Measurements from ENCODE around the gene FOXP1. TPM values are rescaled to one million over a fixed set of nuclear protein-coding genes. Genes with fewer than 3 reads are reported as not detected.
A peak's percentile ranks its signal among the peaks of the same experiment; 100 is the strongest.
"Not testable (repeated sequence)": the region's sequence is repeated elsewhere in the genome, so short reads cannot be mapped to it uniquely, and the experiment has no call there.

FOXP1 gene
- total RNA-seq, 2 experiments from 2014 or later: 108 to 153 TPM

DNA sequence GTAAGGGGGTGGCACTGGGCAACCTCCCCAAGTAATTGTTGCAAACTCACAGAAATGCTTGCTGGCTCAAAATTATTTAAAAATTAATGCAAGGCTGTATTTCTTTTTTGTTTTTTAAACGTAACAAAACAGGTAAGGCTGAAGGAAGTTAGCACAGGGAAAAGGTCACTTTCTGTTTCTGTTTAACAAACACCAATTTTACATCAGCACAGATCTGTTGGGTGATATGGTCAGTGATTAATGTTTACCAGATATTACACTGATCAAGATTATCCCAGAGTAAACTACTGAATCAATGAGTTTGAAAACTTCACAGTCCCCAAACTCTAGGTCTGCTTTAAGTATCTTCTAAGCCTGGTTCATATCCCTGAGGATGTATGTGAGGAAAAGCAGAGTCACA is 558.0 kb downstream of the FOXP1 start:
- ATAC-seq: no peak
- DNase-seq: no peak
- Mint-ChIP-seq H3K36me3 (ENCODE audit: low read depth) (peaks cover 70% of the 10 kb centered on the region), H3K4me1 (peaks cover 85% of the 10 kb centered on the region), H3K4me3 (no peak overlapping the region), H3K27me3 (no peaks in the 10 kb centered on the region), H3K27ac (peak overlapping the region; percentile 58), H3K9me3 (ENCODE audit: low read depth) (no peaks in the 10 kb centered on the region)
- CTCF ChIA-PET: no interaction called here
- POLR2A ChIA-PET: no interaction called here
- intact Hi-C loops (cut with DNase I, micrococcal nuclease): no loop called here

GRCh38 chr3:71025010-71025409 is 558.5 kb downstream of the FOXP1 start:
- intact Hi-C loops (cut with DNase I, micrococcal nuclease): no loop called here
- H3K4me1 Mint-ChIP-seq: peaks cover 83% of the 10 kb centered on the region
- H3K36me3 Mint-ChIP-seq (ENCODE audit: low read depth): peaks cover 67% of the 10 kb centered on the region
- no peak for ATAC-seq
- ChIA-PET CTCF (no interaction called here), POLR2A (no interaction called here)
- no peak overlapping the region for H3K4me3 Mint-ChIP-seq
- H3K27ac Mint-ChIP-seq: peak overlapping the region; percentile 58
- H3K27me3 Mint-ChIP-seq: no peaks in the 10 kb centered on the region
- H3K9me3 Mint-ChIP-seq (ENCODE audit: low read depth): no peaks in the 10 kb centered on the region
- no peak for DNase-seq

- no peak overlapping the region for H3K4me3 Mint-ChIP-seq
- H3K36me3 Mint-ChIP-seq (ENCODE audit: low read depth): peaks cover 63% of the 10 kb centered on the region
- peak overlapping the region; percentile 55 for H3K27ac Mint-ChIP-seq
- ChIA-PET CTCF (interaction anchor here (0.9 to 2.9 kb wide), 4 partner anchors 11 to 25 kb away, joined by 3 to 13 read pairs (median 5); no protein-coding TSS in a partner anchor), POLR2A (no interaction called here)
- intact Hi-C loops (cut with DNase I, micrococcal nuclease): no loop called here
- no peaks in the 10 kb centered on the region for H3K9me3 Mint-ChIP-seq (ENCODE audit: low read depth)
- no peak for DNase-seq
- peaks cover 82% of the 10 kb centered on the region for H3K4me1 Mint-ChIP-seq
- ATAC-seq: no peak
- no peaks in the 10 kb centered on the region for H3K27me3 Mint-ChIP-seq
Measured at GRCh38 chr3:71022551-71023335, 560.8 kb downstream of the FOXP1 start.

DNA sequence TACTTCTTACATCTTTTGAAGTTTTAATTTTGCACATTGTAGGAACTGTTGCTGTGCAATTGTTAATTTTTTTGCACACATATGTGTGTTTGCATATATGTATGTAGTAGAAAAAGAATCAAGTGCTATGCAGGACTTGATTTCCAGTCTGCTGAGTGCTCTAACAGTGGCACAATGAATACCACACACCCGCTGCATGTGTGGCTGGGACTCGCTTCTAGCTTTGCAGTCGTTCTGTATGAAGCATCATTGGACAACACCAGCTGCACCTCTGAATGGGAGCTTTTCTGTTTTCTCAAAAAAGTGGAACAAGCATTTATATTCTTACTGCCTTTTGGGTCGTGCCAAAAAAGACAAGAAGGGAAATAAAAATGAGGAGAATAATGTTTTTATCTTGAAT is 564.7 kb downstream of the FOXP1 start:
- H3K9me3 Mint-ChIP-seq (ENCODE audit: low read depth): peaks cover 2% of the 10 kb centered on the region
- no peak overlapping the region for H3K4me3 Mint-ChIP-seq
- ATAC-seq (no peak), DNase-seq (no peak)
- ChIA-PET CTCF (interaction anchor here (0.8 to 1.4 kb wide), 3 partner anchors 16 to 29 kb away, joined by 4 to 5 read pairs (median 5); no protein-coding TSS in a partner anchor), POLR2A (no interaction called here)
- peaks cover 58% of the 10 kb centered on the region for H3K4me1 Mint-ChIP-seq
- H3K36me3 Mint-ChIP-seq (ENCODE audit: low read depth): peaks cover 68% of the 10 kb centered on the region
- intact Hi-C loops (cut with DNase I, micrococcal nuclease): loop anchor here in 1 of 2 experiments (2.0 kb wide), 1 partner anchor 22 kb away; no protein-coding TSS in a partner anchor
- peak overlapping the region; percentile 69 for H3K27ac Mint-ChIP-seq
- no peaks in the 10 kb centered on the region for H3K27me3 Mint-ChIP-seq

GRCh38 chr3:71016178-71016845 is 567.2 kb downstream of the FOXP1 start:
- Mint-ChIP-seq H3K4me3 (no peak overlapping the region), H3K36me3 (ENCODE audit: low read depth) (peaks cover 63% of the 10 kb centered on the region), H3K4me1 (peaks cover 58% of the 10 kb centered on the region), H3K27me3 (no peaks in the 10 kb centered on the region), H3K9me3 (ENCODE audit: low read depth) (peaks cover 7% of the 10 kb centered on the region), H3K27ac (peak overlapping the region; percentile 8)
- no peak for DNase-seq
- CTCF ChIA-PET: interaction anchor here (0.5 to 1.1 kb wide), 2 partner anchors 41 to 570 kb away, joined by 3 read pairs; no protein-coding TSS in a partner anchor
- ATAC-seq: no peak
- POLR2A ChIA-PET: no interaction called here
- intact Hi-C loops (cut with DNase I, micrococcal nuclease): no loop called here

DNA sequence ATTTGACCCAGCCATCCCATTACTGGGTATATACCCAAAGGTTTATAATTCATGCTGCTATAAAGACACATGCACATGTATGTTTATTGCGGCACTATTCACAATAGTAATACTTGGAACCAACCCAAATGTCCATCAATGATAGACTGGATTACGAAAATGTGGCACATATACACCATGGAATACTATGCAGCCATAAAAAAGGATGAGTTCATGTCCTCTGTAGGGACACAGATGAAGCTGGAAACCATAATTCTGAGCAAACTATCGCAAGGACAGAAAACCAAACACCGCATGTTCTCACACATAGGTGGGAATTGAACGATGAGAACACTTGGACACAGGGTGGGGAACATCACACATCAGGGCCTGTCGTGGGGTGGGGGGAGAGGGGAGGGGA is 568.9 kb downstream of the FOXP1 start:
- H3K27ac Mint-ChIP-seq; DNase-seq; H3K4me3 Mint-ChIP-seq; H3K9me3 Mint-ChIP-seq (ENCODE audit: low read depth); H3K27me3 Mint-ChIP-seq; POLR2A ChIA-PET; ATAC-seq; CTCF ChIA-PET: not testable (repeated sequence)
- Mint-ChIP-seq H3K4me1 (peaks cover 62% of the 10 kb centered on the region), H3K36me3 (ENCODE audit: low read depth) (peaks cover 58% of the 10 kb centered on the region)
- intact Hi-C loops (cut with DNase I, micrococcal nuclease): loop anchor here (5.0 kb wide), 3 partner anchors 33 to 178 kb away; no protein-coding TSS in a partner anchor

GRCh38 chr3:71012971-71013370 is 570.6 kb downstream of the FOXP1 start:
- CTCF ChIA-PET: interaction anchor here (3.8 kb wide), 1 partner anchor 10 kb away, joined by 13 read pairs; no protein-coding TSS in a partner anchor
- H3K36me3 Mint-ChIP-seq (ENCODE audit: low read depth): peaks cover 56% of the 10 kb centered on the region
- H3K27me3 Mint-ChIP-seq: no peaks in the 10 kb centered on the region
- ATAC-seq (no peak), DNase-seq (no peak)
- peak overlapping the region; percentile 55 for H3K27ac Mint-ChIP-seq
- peaks cover 7% of the 10 kb centered on the region for H3K9me3 Mint-ChIP-seq (ENCODE audit: low read depth)
- POLR2A ChIA-PET: no interaction called here
- intact Hi-C loops (cut with DNase I, micrococcal nuclease): loop anchor here (5.0 kb wide), 3 partner anchors 34 to 179 kb away; no protein-coding TSS in a partner anchor
- peaks cover 65% of the 10 kb centered on the region for H3K4me1 Mint-ChIP-seq
- H3K4me3 Mint-ChIP-seq: no peak overlapping the region

- intact Hi-C loops (cut with DNase I, micrococcal nuclease): loop anchor here (1.0 to 5.0 kb wide), 15 partner anchors 19 to 482 kb away; no protein-coding TSS in a partner anchor
- Mint-ChIP-seq H3K36me3 (ENCODE audit: low read depth) (peaks cover 63% of the 10 kb centered on the region), H3K27ac (peak overlapping the region; percentile 95), H3K4me3 (peak overlapping the region; percentile 49), H3K4me1 (peaks cover 70% of the 10 kb centered on the region), H3K9me3 (ENCODE audit: low read depth) (peaks cover 7% of the 10 kb centered on the region), H3K27me3 (no peaks in the 10 kb centered on the region)
- ChIA-PET POLR2A (interaction anchor here (1.0 to 1.4 kb wide), 3 partner anchors 51 to 56 kb away, joined by 4 to 10 read pairs (median 6); no protein-coding TSS in a partner anchor), CTCF (interaction anchor here (0.6 to 3.8 kb wide), 7 partner anchors 11 to 503 kb away, joined by 3 to 13 read pairs (median 4); no protein-coding TSS in a partner anchor)
- DNase-seq (no peak), ATAC-seq (no peak)
Measured at GRCh38 chr3:71011565-71012287, 571.8 kb downstream of the FOXP1 start.

GRCh38 chr3:71010726-71011455 is 572.6 kb downstream of the FOXP1 start:
- intact Hi-C loops (cut with DNase I, micrococcal nuclease): loop anchor here (1.0 to 5.0 kb wide), 18 partner anchors 20 to 573 kb away; no protein-coding TSS in a partner anchor
- ChIA-PET CTCF (interaction anchor here (0.6 to 3.8 kb wide), 7 partner anchors 12 to 767 kb away, joined by 3 to 13 read pairs (median 3); no protein-coding TSS in a partner anchor), POLR2A (interaction anchor here (0.6 to 1.4 kb wide), 5 partner anchors 46 to 110 kb away, joined by 3 to 10 read pairs (median 4); no protein-coding TSS in a partner anchor)
- peak; percentile 96 for ATAC-seq
- no peaks in the 10 kb centered on the region for H3K27me3 Mint-ChIP-seq
- H3K9me3 Mint-ChIP-seq (ENCODE audit: low read depth): peaks cover 7% of the 10 kb centered on the region
- peak; percentile 89 for DNase-seq
- peak overlapping the region; percentile 49 for H3K4me3 Mint-ChIP-seq
- H3K4me1 Mint-ChIP-seq: peaks cover 70% of the 10 kb centered on the region
- H3K27ac Mint-ChIP-seq: peak overlapping the region; percentile 95
- peaks cover 55% of the 10 kb centered on the region for H3K36me3 Mint-ChIP-seq (ENCODE audit: low read depth)

DNA sequence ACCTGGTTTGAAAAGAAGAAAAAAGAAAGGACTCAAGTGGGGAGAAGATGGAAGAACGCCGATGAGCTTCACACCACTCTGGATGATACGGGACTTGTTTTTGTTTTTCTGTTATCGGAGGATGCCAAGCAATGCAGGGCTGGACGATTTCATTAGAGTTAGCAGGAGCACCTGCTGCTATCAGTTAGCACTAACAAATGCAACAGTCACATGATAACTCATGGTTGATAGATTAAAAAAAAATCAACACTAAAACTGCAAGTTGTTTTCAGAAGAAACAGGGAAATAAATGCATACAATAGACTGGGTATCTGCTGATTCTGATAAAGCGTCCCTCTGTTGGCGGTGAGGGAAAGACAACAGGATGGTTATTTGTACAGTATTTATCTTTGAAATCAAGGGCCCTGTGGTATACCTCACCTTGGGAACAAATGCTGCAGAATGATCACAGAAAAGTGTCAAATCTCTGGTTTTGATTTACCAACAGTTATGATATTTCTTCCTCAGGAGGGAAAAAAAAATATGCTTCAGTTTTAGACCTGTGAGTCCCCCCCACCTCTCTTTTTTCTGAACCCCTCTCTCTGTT is 575.1 kb downstream of the FOXP1 start:
- ATAC-seq (no peak), DNase-seq (no peak)
- peak overlapping the region; percentile 18 for H3K4me3 Mint-ChIP-seq
- no peaks in the 10 kb centered on the region for H3K27me3 Mint-ChIP-seq
- peaks cover 75% of the 10 kb centered on the region for H3K4me1 Mint-ChIP-seq
- intact Hi-C loops (cut with DNase I, micrococcal nuclease): loop anchor here in 1 of 2 experiments (5.0 kb wide), 1 partner anchor 579 kb away; no protein-coding TSS in a partner anchor
- peaks cover 3% of the 10 kb centered on the region for H3K9me3 Mint-ChIP-seq (ENCODE audit: low read depth)
- H3K36me3 Mint-ChIP-seq (ENCODE audit: low read depth): peaks cover 37% of the 10 kb centered on the region
- POLR2A ChIA-PET: interaction anchor here (0.6 to 0.8 kb wide), 3 partner anchors 10 to 694 kb away, joined by 3 to 6 read pairs (median 3); no protein-coding TSS in a partner anchor
- H3K27ac Mint-ChIP-seq: peak overlapping the region; percentile 79
- CTCF ChIA-PET: interaction anchor here (0.8 to 1.8 kb wide), 5 partner anchors 11 to 578 kb away, joined by 3 to 7 read pairs (median 4); no protein-coding TSS in a partner anchor

Data from activated CD4-positive, alpha-beta T cell treated with anti-CD3 and anti-CD28 coated beads for 36 hours (primary cell).